HL-60/S4 treated with phorbol 12-myristate 13-acetate at 8.2 ng/mL for 4 days and 3 days (cell line): ENCODE data around the gene NLRC3.
"Not testable (repeated sequence)": the region's sequence is repeated elsewhere in the genome, so short reads cannot be mapped to it uniquely, and the experiment has no call there.

Experiments
- in situ Hi-C: fragments of 300-500 bp; cut with MboI; formaldehyde crosslinking; loops from 2 replicates; pipeline ENCODE4 v1.15.0; 2022; ENCODE audit warnings: low sequenced_read_pairs

Gene NLRC3

GRCh38 chr16:3515897-3516296 lies 61.3 kb downstream of the NLRC3 start:
- in situ Hi-C loops, result no loop called here

GRCh38 chr16:3514621-3515020 lies 62.6 kb downstream of the NLRC3 start:
- in situ Hi-C loops, result no loop called here

DNA sequence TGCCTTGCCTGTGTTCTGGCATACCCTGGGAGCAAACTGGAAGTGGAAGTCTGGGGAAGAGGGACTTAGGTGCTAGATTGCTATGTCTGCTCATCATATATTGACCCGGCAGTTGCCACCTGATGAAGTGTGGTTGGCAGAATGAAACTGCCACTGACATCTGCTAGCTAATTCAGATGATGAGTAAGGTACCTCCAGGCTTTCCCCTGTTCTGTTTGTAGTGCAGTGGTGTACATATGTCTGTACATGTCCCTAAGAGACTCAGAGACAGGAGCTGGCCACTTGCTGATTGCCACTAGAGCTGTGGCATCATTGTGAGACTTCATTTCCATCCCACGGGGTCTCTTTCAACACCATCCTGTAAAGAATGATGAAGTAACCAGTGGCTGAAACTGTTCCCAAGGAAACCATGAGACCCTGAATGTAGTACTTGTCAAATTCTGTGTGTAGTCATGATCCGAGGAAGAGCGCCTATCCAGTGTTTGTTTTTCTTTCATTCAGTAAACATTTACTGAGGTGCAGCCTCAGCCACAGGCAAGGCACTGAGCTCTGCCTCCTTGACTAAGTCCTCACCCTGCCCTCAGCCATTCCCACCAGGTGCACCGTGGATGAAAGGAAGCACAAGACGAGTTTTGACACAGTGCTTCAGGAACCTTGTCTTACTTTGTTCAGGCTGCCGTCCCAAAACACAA lies 63.2 kb downstream of the NLRC3 start:
- in situ Hi-C loops, result no loop called here

DNA sequence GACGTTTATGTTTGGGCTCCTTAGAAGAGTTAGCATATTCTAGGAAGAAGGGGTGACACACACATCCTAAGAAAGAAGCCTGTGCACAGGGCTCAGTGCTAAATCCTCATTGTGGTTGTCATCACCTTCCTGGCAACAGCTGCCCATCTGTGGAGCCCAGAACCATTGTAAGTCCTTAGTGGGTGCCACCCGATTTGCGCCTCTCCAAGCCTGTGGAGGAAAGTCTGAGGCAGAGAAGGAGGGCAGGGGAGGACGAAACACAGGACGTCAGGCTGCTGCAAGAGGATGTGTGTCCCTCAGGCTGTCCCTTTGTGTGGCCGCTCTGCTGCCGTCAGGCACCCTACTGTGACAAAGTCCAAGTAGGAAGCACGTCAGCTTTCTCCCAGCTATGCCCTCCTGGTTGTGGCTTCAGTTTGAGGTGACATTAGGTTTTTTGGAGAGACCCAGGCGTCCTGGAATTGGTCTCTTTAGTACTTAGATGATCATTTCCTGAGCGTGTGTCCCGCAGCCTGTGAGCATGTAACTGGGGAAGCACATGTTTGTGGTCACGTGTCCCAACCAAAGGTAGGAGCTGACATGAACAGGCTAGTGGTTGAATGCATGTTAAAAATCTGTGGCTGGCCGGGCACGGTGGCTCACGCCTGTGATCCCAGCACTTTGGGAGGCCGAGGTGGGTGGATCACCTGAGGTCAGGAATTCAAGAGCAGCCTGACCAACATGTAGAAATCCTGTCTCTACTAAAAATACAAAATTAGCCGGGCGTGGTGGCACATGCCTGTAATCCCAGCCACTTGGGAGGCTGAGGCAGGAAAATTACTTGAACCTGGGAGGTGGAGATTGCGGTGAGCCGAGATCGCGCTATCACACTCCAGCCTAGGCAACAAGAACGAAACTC lies 65.7 kb downstream of the NLRC3 start:
- in situ Hi-C loops, result no loop called here

- in situ Hi-C loops, result no loop called here
These were observed 66.8 kb downstream of the NLRC3 start for GRCh38 chr16:3510416-3510815.

- in situ Hi-C loops, result no loop called here
These were observed 67.7 kb downstream of the NLRC3 start for GRCh38 chr16:3509470-3509928.

DNA sequence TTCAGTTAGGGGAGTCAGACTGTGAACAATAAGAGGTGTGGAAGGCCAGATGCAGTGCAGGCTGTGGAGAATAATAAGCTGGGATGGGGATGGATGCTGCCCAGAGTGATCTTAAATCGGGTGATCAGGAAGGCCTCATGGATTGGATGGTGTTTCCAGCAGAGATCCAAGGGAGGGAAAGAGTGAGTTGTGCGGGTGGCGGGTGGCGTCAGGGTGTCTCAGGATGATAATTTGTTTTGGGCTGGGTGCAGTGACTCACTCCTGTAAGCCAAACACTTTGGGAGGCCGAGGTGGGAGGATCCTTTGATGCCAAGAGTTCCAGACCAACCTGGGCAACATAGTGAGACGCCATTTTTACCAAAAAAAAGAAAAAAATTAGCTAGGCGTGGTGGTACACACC lies 68.5 kb downstream of the NLRC3 start:
- in situ Hi-C loops, result no loop called here

DNA sequence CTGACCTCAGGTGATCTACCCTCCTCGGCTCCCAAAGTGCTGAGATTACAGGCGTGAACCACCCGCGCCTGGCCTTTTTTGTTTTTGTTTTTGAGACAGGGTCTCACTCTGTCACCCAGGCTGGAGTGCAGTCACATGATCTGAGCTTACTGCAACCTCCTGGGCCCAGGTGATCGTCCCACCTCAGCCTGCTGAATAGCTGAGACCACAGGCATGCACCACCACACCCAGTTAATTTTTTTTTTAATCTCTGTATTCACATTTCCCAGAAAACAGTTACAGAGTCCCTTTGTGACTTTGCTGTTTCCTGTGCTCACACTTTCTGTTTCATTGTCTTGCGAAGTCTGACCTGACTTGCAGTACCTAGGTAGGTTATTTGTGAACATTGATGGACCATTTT lies 73.7 kb downstream of the NLRC3 start:
- in situ Hi-C loops, result no loop called here

DNA sequence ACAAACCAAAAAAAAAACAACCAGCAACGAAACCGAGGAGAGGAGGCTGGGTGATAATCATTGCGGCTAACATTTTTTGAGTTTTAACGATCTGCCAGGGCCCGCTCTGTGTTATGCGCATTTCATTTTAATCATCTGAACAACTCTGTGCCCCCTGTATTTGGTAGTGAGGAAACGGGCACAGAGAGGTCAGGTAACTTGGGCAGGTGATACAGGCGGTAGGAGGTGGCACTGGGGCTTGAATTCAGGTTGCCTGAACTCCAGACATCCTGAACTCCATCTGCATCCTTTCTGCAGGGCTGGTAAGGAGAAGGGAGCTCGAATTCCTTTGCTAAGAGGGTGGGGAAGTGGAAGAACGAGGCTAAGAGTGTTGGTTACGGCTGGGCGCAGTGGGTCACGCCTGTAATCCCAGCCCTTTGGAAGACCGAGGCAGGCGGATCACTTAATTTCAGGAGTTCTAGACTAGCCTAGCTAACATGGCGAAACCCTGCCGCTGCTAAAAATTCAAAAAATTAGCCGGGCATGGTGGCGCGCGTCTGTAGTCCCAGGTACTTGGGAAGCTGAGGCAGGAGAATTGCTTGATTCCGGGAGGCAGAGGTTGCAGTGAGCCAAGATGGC lies 75.3 kb downstream of the NLRC3 start:
- in situ Hi-C loops, result no loop called here

GRCh38 chr16:3501412-3501761 lies 75.8 kb downstream of the NLRC3 start:
- in situ Hi-C loops, result not testable (repeated sequence)

- in situ Hi-C loops, result no loop called here
These were observed 78.2 kb downstream of the NLRC3 start for GRCh38 chr16:3498988-3499387.

DNA sequence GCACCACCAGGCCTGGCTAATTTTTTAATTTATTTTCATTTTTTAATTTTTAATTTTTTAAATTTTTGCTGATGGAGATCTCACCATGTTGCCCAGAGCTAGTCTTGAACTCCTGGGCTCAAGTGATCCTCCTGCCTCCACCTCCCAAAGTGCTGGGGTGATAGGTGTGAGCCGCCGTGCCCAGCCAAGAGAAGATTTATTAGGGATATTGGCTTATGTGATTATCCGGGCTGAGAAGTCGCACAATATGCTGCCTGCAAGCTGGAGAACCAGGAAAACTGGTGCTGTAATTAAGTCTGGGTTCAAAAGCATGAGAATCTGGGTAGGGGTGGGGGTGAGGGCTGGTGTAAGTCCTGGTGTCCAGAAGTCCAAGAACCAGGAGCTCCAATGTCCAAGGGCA lies 79.4 kb downstream of the NLRC3 start:
- in situ Hi-C loops, result no loop called here

- in situ Hi-C loops, result no loop called here
These were observed 80.8 kb downstream of the NLRC3 start for GRCh38 chr16:3496386-3496785.

DNA sequence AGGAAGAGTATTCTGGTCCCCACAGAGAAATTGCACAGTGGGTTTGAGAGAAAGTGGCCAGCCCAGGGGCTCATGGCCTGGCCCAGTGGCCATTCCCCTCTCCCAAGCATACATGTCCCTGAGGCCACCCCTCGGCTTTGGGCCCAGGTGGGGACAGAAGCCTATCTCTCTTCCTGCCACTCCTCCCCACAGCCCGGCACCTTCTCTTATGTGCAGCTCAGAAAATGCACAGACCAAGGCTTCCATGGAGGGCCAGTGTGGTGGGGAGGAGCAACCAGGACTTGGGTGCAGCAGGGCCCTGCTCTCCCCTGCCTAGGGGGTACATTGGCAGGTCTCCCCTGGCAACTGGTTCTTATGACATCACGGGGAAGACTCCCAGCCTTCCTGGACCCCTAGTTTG lies 82.0 kb downstream of the NLRC3 start, which contains the start of gene C16orf90:
TSS of gene C16orf90 (minus strand) at position 314 of the 400 bp plus-strand sequence. CDS start at position 246, 68 bp downstream.
- in situ Hi-C loops, result no loop called here

DNA sequence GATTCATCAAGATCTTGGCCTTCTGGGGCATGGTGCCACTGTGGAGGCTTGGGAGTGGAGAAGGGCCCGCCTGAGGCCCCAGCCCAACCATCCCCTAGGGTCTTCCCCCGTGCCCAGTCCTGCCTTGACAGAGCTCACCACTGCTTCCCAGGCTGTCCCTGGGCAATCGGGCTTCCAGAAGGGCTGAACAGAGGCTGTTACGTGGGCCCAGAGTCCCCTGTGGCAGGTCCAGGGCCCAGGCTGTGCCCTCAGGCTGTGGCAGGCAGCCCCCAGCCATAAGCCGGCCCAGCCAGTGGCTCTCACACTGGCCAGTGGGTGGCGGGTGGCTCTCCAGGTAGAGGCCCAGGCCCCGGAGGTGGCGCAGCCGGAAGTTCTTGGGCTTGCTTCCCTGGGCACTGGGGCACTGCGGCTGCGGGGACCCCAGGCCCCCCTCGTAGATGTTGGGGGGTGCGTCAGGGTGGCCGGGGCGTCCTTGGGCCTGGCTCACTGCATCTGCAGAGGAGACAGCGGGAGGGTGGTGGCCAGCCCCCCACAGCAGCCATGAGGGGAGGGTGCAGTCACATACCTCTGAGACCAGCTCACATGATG lies 82.7 kb downstream of the NLRC3 start:
- in situ Hi-C loops, result no loop called here

GRCh38 chr16:3492356-3492755 lies 84.8 kb downstream of the NLRC3 start:
- in situ Hi-C loops, result no loop called here

GRCh38 chr16:3490911-3491629 lies 86.1 kb downstream of the NLRC3 start:
- in situ Hi-C loops, result no loop called here
